HL-60/S4 treated with retinoic acid at 250 ng/mL for 4 days and 3 days (cell line): ENCODE data around the gene SEPTIN3.

ENCODE experiments used
- in situ Hi-C: fragments of 300-500 bp; cut with MboI; formaldehyde crosslinking; loops from 2 replicates; pipeline ENCODE4 v1.7.0; 2022; ENCODE audit warnings: low sequenced_read_pairs

The SEPTIN3 gene

GRCh38 chr22:41974691-41975290, 5.5 kb downstream of the SEPTIN3 start:
- in situ Hi-C loops: no loop called here

- in situ Hi-C loops: no loop called here
These were observed 6.2 kb downstream of the SEPTIN3 start for GRCh38 chr22:41975299-41976069.

- in situ Hi-C loops: no loop called here
These were observed 7.0 kb downstream of the SEPTIN3 start for GRCh38 chr22:41976070-41976901.

GRCh38 chr22:41976961-41977566, 7.8 kb downstream of the SEPTIN3 start:
- in situ Hi-C loops: no loop called here

GRCh38 chr22:41978732-41979131, 9.5 kb downstream of the SEPTIN3 start:
- in situ Hi-C loops: no loop called here

- in situ Hi-C loops: no loop called here
These were observed 10.4 kb downstream of the SEPTIN3 start for GRCh38 chr22:41979423-41980250.

GRCh38 chr22:41982865-41983264, 13.6 kb downstream of the SEPTIN3 start:
- in situ Hi-C loops: no loop called here

- in situ Hi-C loops: no loop called here
These were observed 14.5 kb downstream of the SEPTIN3 start for GRCh38 chr22:41983513-41984405.

- in situ Hi-C loops: no loop called here
These were observed 18.0 kb downstream of the SEPTIN3 start for GRCh38 chr22:41987276-41987675.

- in situ Hi-C loops: no loop called here
These were observed 20.0 kb downstream of the SEPTIN3 start for GRCh38 chr22:41989246-41989645.

- in situ Hi-C loops: no loop called here
These were observed 21.9 kb downstream of the SEPTIN3 start for GRCh38 chr22:41991111-41991510.

GRCh38 chr22:41992496-41992895, 23.3 kb downstream of the SEPTIN3 start:
- in situ Hi-C loops: no loop called here

GRCh38 chr22:41995211-41995610, 26.0 kb downstream of the SEPTIN3 start:
- in situ Hi-C loops: no loop called here

- in situ Hi-C loops: no loop called here
These were observed 27.6 kb downstream of the SEPTIN3 start for GRCh38 chr22:41996826-41997225.

- in situ Hi-C loops: no loop called here
These were observed 29.4 kb downstream of the SEPTIN3 start, which contains the start of gene WBP2NL for GRCh38 chr22:41998361-41999261. TSS of gene WBP2NL (plus strand) at chr22:41998788. CDS start at chr22:41998819, 31 bp downstream.

- in situ Hi-C loops: no loop called here
These were observed 31.2 kb downstream of the SEPTIN3 start for GRCh38 chr22:42000466-42000865.

GRCh38 chr22:42001121-42001520, 31.9 kb downstream of the SEPTIN3 start:
- in situ Hi-C loops: no loop called here

GRCh38 chr22:42001706-42002105, 32.5 kb downstream of the SEPTIN3 start:
- in situ Hi-C loops: no loop called here
